ACC112 (cell line): ENCODE measurements around the gene FTO.

ENCODE experiments used
- H2AFZ ChIP-seq: fragments of 200-600 bp; sonication (generic); one replicate; pipeline ENCODE4 v1.6.0; 2017; ENCODE audit warnings: antibody characterized with exemption, low read length; ENCODE audit not compliant: unreplicated experiment
- H3K27ac ChIP-seq: fragments of 200-600 bp; sonication (generic); 2 replicates; pipeline ENCODE4 v1.5.1; 2014; ENCODE audit warnings: low read depth, mild to moderate bottlenecking, antibody characterized with exemption, low read length, moderate library complexity
- H3K27me3 ChIP-seq: fragments of 200-600 bp; sonication (generic); 2 replicates; pipeline ENCODE4 v1.6.1; 2014; ENCODE audit warnings: mild to moderate bottlenecking, antibody characterized with exemption, low read length, moderate library complexity, mixed read lengths; ENCODE audit not compliant: insufficient read depth
- H3K36me3 ChIP-seq: fragments of 200-600 bp; sonication (generic); 2 replicates; pipeline ENCODE4 v1.6.1; 2016; ENCODE audit warnings: mild to moderate bottlenecking, antibody characterized with exemption, low read length, moderate library complexity, mixed read lengths; ENCODE audit not compliant: insufficient read depth
- H3K4me1 ChIP-seq: fragments of 200-600 bp; sonication (generic); one replicate; pipeline ENCODE4 v1.6.1; 2016; ENCODE audit warnings: low read length, mixed read lengths; ENCODE audit not compliant: insufficient read depth, unreplicated experiment, control insufficient read depth
- H3K4me3 ChIP-seq: fragments of 200-600 bp; sonication (generic); 2 replicates; pipeline ENCODE4 v1.5.1; 2014; ENCODE audit warnings: mild to moderate bottlenecking, low read depth, low read length
- H3K79me2 ChIP-seq: fragments of 200-600 bp; sonication (generic); one replicate; pipeline ENCODE4 v1.6.0; 2016; ENCODE audit warnings: low read length; ENCODE audit not compliant: control insufficient read depth, unreplicated experiment, insufficient read depth

Gene FTO

GRCh38 chr16:53859995-53860540 lies 156.1 kb downstream of the FTO start:
- no peak overlapping the region for H3K4me3 ChIP-seq
- H2AFZ ChIP-seq, result no peak overlapping the region
- H3K27me3 ChIP-seq, result no peaks in the 10 kb centered on the region
- H3K36me3 ChIP-seq, result peaks cover 10% of the 10 kb centered on the region
- no peaks in the 10 kb centered on the region for H3K79me2 ChIP-seq
- H3K27ac ChIP-seq, result no peak overlapping the region
- peaks cover 11% of the 10 kb centered on the region for H3K4me1 ChIP-seq

DNA sequence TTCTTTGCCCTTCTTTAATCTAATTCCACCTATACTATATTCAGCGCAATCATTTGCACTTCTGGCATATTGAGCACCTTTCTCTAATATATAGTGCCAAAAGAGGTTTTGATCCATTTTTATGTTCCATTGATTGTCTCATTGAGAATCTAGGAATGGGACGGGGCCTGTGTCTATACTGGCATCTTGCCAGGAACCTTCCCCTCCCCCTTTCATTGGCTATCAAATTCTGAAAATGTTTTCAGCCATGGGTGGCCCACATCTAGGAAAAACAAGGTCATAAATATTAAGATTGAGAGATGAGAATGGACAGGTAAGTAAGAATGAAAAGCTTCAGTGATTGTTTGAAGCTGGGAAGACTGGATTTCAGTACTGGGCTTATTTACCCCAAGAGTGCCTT lies 159.9 kb downstream of the FTO start:
- peaks cover 15% of the 10 kb centered on the region for H3K36me3 ChIP-seq
- H3K27me3 ChIP-seq, result no peaks in the 10 kb centered on the region
- no peaks in the 10 kb centered on the region for H3K79me2 ChIP-seq
- H3K4me1 ChIP-seq, result peaks cover 21% of the 10 kb centered on the region
- H3K4me3 ChIP-seq, result no peak overlapping the region
- peak overlapping the region; percentile 79; the same call in 1 of the 2 replicates for H3K27ac ChIP-seq
- no peak overlapping the region for H2AFZ ChIP-seq

DNA sequence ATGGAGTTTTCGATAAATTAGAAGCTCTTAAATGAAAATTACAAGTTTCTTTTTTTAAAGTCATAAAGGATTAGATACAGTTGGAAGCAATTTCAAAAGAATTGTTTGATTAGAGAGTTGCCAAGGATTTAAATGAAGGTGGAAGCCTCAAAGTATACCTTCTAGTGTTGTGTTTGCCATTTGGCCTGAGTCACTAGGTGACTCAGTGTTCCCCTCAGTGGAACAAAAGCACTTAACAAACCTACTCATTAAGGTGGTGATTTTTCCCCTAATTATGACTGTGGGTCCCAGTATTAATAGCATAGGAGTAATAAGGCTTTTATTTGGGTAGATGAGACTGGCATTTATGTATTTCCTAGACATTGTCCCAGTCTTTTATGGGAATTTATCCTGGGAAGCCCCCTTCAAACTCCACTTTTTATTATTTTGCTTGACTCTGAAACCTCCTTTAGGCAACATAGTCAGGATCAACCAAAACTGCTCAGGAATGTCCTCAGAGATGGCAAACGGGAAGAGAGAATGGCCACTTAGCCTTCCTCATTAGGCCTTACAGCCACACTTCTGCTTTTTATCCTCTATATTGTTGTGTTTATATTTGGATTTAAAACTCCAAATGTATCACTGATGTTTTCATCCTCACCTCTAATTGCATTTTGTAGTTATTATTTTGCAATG lies 161.0 kb downstream of the FTO start:
- peaks cover 10% of the 10 kb centered on the region for H3K36me3 ChIP-seq
- peaks cover 21% of the 10 kb centered on the region for H3K4me1 ChIP-seq
- H3K79me2 ChIP-seq, result no peaks in the 10 kb centered on the region
- H3K27me3 ChIP-seq, result no peaks in the 10 kb centered on the region
- H3K27ac ChIP-seq, result peak overlapping the region; percentile 79
- H3K4me3 ChIP-seq, result no peak overlapping the region
- H2AFZ ChIP-seq, result no peak overlapping the region

DNA sequence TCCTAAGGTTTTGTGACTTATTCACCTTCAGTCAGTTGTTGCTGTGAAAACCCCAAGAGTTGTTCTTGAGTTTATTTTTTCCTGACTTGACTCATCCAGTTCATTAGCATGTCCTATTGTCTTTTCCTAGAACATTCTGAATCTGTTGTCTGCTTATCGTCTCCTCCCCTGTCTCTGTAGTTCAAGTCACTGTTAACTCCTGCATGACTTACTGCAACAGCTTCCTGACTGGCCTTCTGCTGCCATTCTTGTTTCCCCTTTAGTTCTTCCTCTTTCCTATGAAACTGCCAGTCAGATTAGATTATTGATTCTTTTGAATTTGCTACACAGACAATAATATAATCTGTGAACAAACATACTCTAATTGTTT lies 161.5 kb downstream of the FTO start:
- Histone ChIP-seq H3K79me2 (no peaks in the 10 kb centered on the region), H3K27ac (peak overlapping the region; percentile 79), H3K36me3 (peaks cover 14% of the 10 kb centered on the region), H3K4me3 (no peak overlapping the region), H3K4me1 (peaks cover 21% of the 10 kb centered on the region), H3K27me3 (no peaks in the 10 kb centered on the region), H2AFZ (no peak overlapping the region)

DNA sequence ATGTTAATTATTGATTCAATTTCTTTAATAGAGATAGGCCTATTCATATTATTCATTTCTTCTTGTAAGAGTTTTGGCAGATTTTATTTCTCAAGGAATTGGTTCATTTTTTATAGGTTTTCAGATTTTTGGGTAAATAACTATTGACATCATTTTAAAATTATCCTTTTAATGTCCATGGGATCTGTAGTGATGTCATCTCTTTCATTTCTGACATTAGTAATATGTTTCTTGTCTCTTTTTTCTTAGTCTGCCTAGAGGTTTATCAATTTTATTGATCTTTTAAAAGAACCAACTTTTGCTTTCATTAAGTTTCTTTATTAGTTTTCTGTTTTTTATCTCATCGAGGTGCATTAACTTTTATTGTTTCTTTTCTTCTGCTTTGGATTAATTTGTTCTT lies 162.6 kb downstream of the FTO start:
- Histone ChIP-seq H3K79me2 (no peaks in the 10 kb centered on the region), H3K36me3 (peaks cover 23% of the 10 kb centered on the region), H3K27ac (peak overlapping the region; percentile 79), H3K4me1 (peaks cover 21% of the 10 kb centered on the region), H3K27me3 (no peaks in the 10 kb centered on the region), H2AFZ (no peak overlapping the region), H3K4me3 (no peak overlapping the region)

GRCh38 chr16:53870831-53871230 lies 166.9 kb downstream of the FTO start:
- Histone ChIP-seq H3K4me3 (no peak overlapping the region), H3K27ac (no peak overlapping the region)

GRCh38 chr16:53872248-53873221 lies 168.6 kb downstream of the FTO start:
- Histone ChIP-seq H3K4me3 (no peak overlapping the region), H2AFZ (no peak overlapping the region), H3K4me1 (peaks cover 9% of the 10 kb centered on the region), H3K36me3 (peaks cover 25% of the 10 kb centered on the region), H3K27ac (peak overlapping the region; percentile 72), H3K79me2 (no peaks in the 10 kb centered on the region), H3K27me3 (no peaks in the 10 kb centered on the region)

More at GRCh38 chr16:53870831-53871230, 166.9 kb downstream of the FTO start:
- H3K4me1 ChIP-seq, result peaks cover 13% of the 10 kb centered on the region
- no peaks in the 10 kb centered on the region for H3K79me2 ChIP-seq
- H3K27me3 ChIP-seq, result no peaks in the 10 kb centered on the region
- H3K36me3 ChIP-seq, result peaks cover 30% of the 10 kb centered on the region
- no peak overlapping the region for H2AFZ ChIP-seq

DNA sequence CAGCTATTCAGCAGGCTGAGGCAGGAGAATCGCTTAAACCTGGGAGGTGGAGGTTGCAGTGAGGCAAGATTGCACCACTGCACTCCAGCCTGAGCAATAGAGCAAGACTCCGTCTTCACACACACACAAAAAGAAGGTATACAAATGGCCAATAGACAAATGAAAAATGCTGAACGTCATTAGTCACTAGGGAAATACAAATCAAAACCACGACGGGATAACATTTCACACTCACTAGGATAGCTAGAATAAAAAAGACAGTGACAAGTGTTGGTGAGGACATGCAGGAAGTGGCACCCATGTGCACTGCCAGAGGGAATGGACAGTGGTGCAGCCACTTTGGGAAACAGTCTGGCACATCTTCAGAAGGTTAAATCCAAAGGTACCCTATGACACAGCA lies 172.9 kb downstream of the FTO start:
- H3K79me2 ChIP-seq, result no peaks in the 10 kb centered on the region
- H3K4me3 ChIP-seq, result no peak overlapping the region
- H3K4me1 ChIP-seq, result peaks cover 17% of the 10 kb centered on the region
- peaks cover 17% of the 10 kb centered on the region for H3K36me3 ChIP-seq
- no peaks in the 10 kb centered on the region for H3K27me3 ChIP-seq
- no peak overlapping the region for H2AFZ ChIP-seq
- H3K27ac ChIP-seq, result no peak overlapping the region

DNA sequence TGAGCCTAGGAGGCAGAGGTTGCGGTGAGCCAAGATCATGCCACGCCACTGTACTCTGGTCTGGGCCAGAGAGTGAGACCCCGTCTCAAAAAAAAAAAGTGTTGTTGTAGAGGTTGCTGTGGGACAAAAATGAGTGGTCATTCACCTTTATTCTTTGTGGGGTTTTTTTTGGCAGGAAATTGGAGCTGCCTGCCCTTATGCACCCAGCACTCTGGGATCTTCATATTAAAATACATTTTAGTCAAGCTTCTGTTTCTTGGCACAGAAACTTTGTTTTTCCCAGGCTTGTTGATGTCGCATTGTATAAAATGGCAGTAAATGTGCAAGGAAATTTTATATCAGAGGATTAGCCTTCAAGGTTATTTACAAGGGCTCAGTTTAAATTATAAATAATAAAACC lies 174.3 kb downstream of the FTO start:
- peaks cover 10% of the 10 kb centered on the region; the same call in 1 of the 2 replicates for H3K36me3 ChIP-seq
- no peak overlapping the region for H3K27ac ChIP-seq
- H2AFZ ChIP-seq, result no peak overlapping the region
- H3K27me3 ChIP-seq, result no peaks in the 10 kb centered on the region
- H3K4me1 ChIP-seq, result peaks cover 10% of the 10 kb centered on the region
- H3K4me3 ChIP-seq, result no peak overlapping the region
- no peaks in the 10 kb centered on the region for H3K79me2 ChIP-seq

DNA sequence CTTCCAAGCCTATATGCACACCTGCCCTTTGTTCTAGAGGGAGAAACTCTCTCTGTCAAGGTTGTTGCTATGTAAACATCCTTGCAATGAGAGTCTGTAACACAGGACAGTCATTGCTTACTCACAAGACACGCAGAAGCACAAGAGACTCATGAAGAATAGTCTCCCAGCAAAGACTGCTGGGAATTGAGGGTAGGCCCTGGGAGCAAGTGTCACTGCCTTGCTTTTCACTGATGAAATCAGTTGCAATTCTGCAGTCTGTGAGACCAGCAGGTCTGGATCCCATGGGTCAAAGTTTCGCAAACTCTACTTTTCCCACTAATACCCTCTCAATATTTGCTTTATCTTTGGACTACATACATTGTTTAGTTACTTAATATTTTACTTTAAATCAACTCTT lies 177.4 kb downstream of the FTO start:
- Histone ChIP-seq H3K27ac (peak overlapping the region; percentile 95), H2AFZ (no peak overlapping the region), H3K36me3 (peaks cover 19% of the 10 kb centered on the region; the same call in 1 of the 2 replicates)

More for the DNA sequence above, 177.4 kb downstream of the FTO start:
- H3K4me3 ChIP-seq, result no peak overlapping the region
- H3K79me2 ChIP-seq, result no peaks in the 10 kb centered on the region
- peaks cover 10% of the 10 kb centered on the region for H3K4me1 ChIP-seq
- H3K27me3 ChIP-seq, result no peaks in the 10 kb centered on the region
